Ecto neural progenitor cell (in vitro differentiated cells): ENCODE results near the gene MOSPD3.
"Not testable (repeated sequence)": the region's sequence is repeated elsewhere in the genome, so short reads cannot be mapped to it uniquely, and the experiment has no call there.

Experiments
- DNase-seq: peaks from one replicate; pipeline ENCODE4 v3.0.0-alpha.2; 2018; ENCODE audit warnings: low spot score

The MOSPD3 gene

GRCh38 chr7:100611983-100612729, at the start of gene MOSPD3:
MOSPD3 (plus strand) TSS chr7:100612540; CDS start chr7:100612792, 252 bp downstream.
- DNase-seq, result peak; percentile 98

GRCh38 chr7:100563100-100563564, 49.2 kb upstream of the MOSPD3 start:
- no peak for DNase-seq

GRCh38 chr7:100563809-100564400, 48.4 kb upstream of the MOSPD3 start:
- peak; percentile 85 for DNase-seq

GRCh38 chr7:100564405-100564804, 47.9 kb upstream of the MOSPD3 start:
- not testable (repeated sequence) for DNase-seq

GRCh38 chr7:100565133-100565571, 47.2 kb upstream of the MOSPD3 start:
- DNase-seq, result no peak

- no peak for DNase-seq
Observed at GRCh38 chr7:100566018-100566531, 46.3 kb upstream of the MOSPD3 start.

GRCh38 chr7:100567031-100567730, 45.2 kb upstream of the MOSPD3 start:
- no peak for DNase-seq

GRCh38 chr7:100567751-100568175, 44.6 kb upstream of the MOSPD3 start:
- DNase-seq, result peak; percentile 45

GRCh38 chr7:100568176-100568895, 44.0 kb upstream of the MOSPD3 start:
- peak; percentile 48 for DNase-seq

- peak; percentile 91 for DNase-seq
Observed at GRCh38 chr7:100568896-100569844, 43.2 kb upstream of the MOSPD3 start.

GRCh38 chr7:100570954-100571828, 41.1 kb upstream of the MOSPD3 start:
- DNase-seq, result peak; percentile 54

GRCh38 chr7:100571829-100572116, 40.6 kb upstream of the MOSPD3 start:
- DNase-seq, result peak; percentile 47

GRCh38 chr7:100572281-100572948, 39.9 kb upstream of the MOSPD3 start:
- peak; percentile 47 for DNase-seq

- DNase-seq, result peak; percentile 43
Observed at GRCh38 chr7:100572949-100573675, 39.2 kb upstream of the MOSPD3 start.

GRCh38 chr7:100573691-100574361, 38.5 kb upstream of the MOSPD3 start, which contains the start of gene SAP25:
SAP25 (minus strand) TSS chr7:100573900; CDS start chr7:100573742, 158 bp downstream.
- peak; percentile 47 for DNase-seq

- peak; percentile 25 for DNase-seq
Observed at GRCh38 chr7:100574362-100575205, 37.8 kb upstream of the MOSPD3 start.

- peak; percentile 46 for DNase-seq
Observed at GRCh38 chr7:100575206-100575631, 37.1 kb upstream of the MOSPD3 start.
